NCI-H1436 (cell line): ENCODE measurements around the gene CITED2.

ENCODE experiments used
- DNase-seq: peaks from one replicate; lab custom pipeline; 2025; lab: John Stamatoyannopoulos, UW

The CITED2 gene

GRCh38 chr6:139330306-139330705, 44.1 kb downstream of the CITED2 start:
- DNase-seq = no peak

- DNase-seq = no peak
These were observed 45.2 kb downstream of the CITED2 start for GRCh38 chr6:139329224-139329623.

GRCh38 chr6:139327038-139327437, 47.4 kb downstream of the CITED2 start:
- DNase-seq = no peak

GRCh38 chr6:139325686-139326085, 48.8 kb downstream of the CITED2 start:
- DNase-seq = no peak

- DNase-seq = no peak
These were observed 49.3 kb downstream of the CITED2 start for GRCh38 chr6:139325125-139325524.

GRCh38 chr6:139324301-139324555, 50.2 kb downstream of the CITED2 start:
- no peak for DNase-seq

GRCh38 chr6:139323511-139324300, 50.7 kb downstream of the CITED2 start:
- DNase-seq = no peak
